H1 (cell line): Measurements from ENCODE around the gene MIP. TPM values are rescaled to one million over a fixed set of nuclear protein-coding genes. Genes with fewer than 3 reads are reported as not detected.

ENCODE experiments used
- BCL11A ChIP-seq, 2 experiments: IDR thresholded peaks; one replicate each; pipeline ENCODE4 v1.6.1; 2011; ENCODE audit warnings: low read depth in 2 of 2, low read length in 2 of 2, mild to moderate bottlenecking in 2 of 2
- CBX5 ChIP-seq: fragments of 300-800, 300-1000 bp; sonication (generic); IDR thresholded peaks from 2 replicates; pipeline ENCODE4 v1.7.1; 2016; ENCODE audit warnings: antibody characterized with exemption, low read length, low read depth
- CBX8 ChIP-seq: fragments of 300-800, 300-1000 bp; sonication (generic); IDR thresholded peaks from 2 replicates; pipeline ENCODE4 v1.7.1; 2016; ENCODE audit warnings: low read depth, low read length, borderline replicate concordance
- CEBPB ChIP-seq: IDR thresholded peaks from 2 replicates; pipeline ENCODE4 v1.6.1; 2012; ENCODE audit warnings: low read depth, low read length
- CHD1 ChIP-seq: IDR thresholded peaks from 2 replicates; pipeline ENCODE4 v1.6.1; 2012; ENCODE audit warnings: low read depth, low read length, improper control_type of control experiment
- CHD2 ChIP-seq: IDR thresholded peaks from 2 replicates; pipeline ENCODE4 v1.6.1; 2012; ENCODE audit warnings: low read length, improper control_type of control experiment
- GABPA ChIP-seq: IDR thresholded peaks from 2 replicates; pipeline ENCODE4 v1.6.1; 2011; ENCODE audit warnings: mild to moderate bottlenecking, low read length, moderate library complexity, borderline replicate concordance; ENCODE audit not compliant: insufficient read depth
- HDAC2 ChIP-seq, 2 experiments: fragments of 300-600 bp in 1 of 2; sonication (generic) in 1 of 2; IDR thresholded peaks; 2 replicates each; pipeline ENCODE4 v1.6.1; 2011 to 2012; ENCODE audit warnings: low read depth in 2 of 2, low read length in 2 of 2, mild to moderate bottlenecking in 2 of 2, moderate library complexity in 2 of 2, borderline replicate concordance in 1 of 2, inconsistent platforms in 1 of 2
- JUND ChIP-seq: IDR thresholded peaks from 2 replicates; pipeline ENCODE4 v1.6.1; 2011; ENCODE audit warnings: mild to moderate bottlenecking, improper control_type of control experiment, low read length
- KDM1A ChIP-seq: fragments of 200-600, 300-600 bp; sonication (generic); IDR thresholded peaks from 2 replicates; pipeline ENCODE4 v1.7.1; 2016; ENCODE audit warnings: mild to moderate bottlenecking, low read length, borderline replicate concordance
- KDM5A ChIP-seq: fragments of 200-600 bp; IDR thresholded peaks from 2 replicates; pipeline ENCODE4 v1.7.1; 2012; ENCODE audit warnings: mild to moderate bottlenecking, low read length, inconsistent platforms, mixed read lengths
- PHF8 ChIP-seq: fragments of 200-600 bp; sonication (generic); conservative IDR thresholded peaks from 2 replicates; pipeline ENCODE4 v1.7.1; 2012; ENCODE audit warnings: low read depth, mild to moderate bottlenecking, inconsistent platforms, low read length, moderate library complexity
- RFX5 ChIP-seq: IDR thresholded peaks from 2 replicates; pipeline ENCODE4 v1.6.1; 2011; ENCODE audit warnings: low read depth, low read length, improper control_type of control experiment, borderline replicate concordance
- RNF2 ChIP-seq: fragments of 200-900, 300-1000 bp; sonication (generic); IDR thresholded peaks from 2 replicates; pipeline ENCODE4 v1.7.1; 2016; ENCODE audit warnings: borderline replicate concordance, low read depth, mild to moderate bottlenecking, antibody characterized with exemption, low read length; ENCODE audit not compliant: poor library complexity, severe bottlenecking; ENCODE audit errors: missing control alignments
- RXRA ChIP-seq: IDR thresholded peaks from 2 replicates; pipeline ENCODE4 v1.6.1; 2011; ENCODE audit warnings: low read depth, mild to moderate bottlenecking, low read length, moderate library complexity; ENCODE audit not compliant: insufficient read depth
- SIN3A ChIP-seq, 2 experiments: IDR thresholded peaks in 1 of 2; conservative IDR thresholded peaks in 1 of 2; 2 replicates each; pipeline ENCODE4 v1.6.1; 2011 to 2012; ENCODE audit warnings: low read length in 2 of 2, improper control_type of control experiment in 1 of 2, low read depth in 1 of 2, mild to moderate bottlenecking in 1 of 2
- SIRT6 ChIP-seq: IDR thresholded peaks from one replicate; pipeline ENCODE4 v1.7.1; 2012; ENCODE audit warnings: low read length, inconsistent platforms
- YY1 ChIP-seq: IDR thresholded peaks from 2 replicates; pipeline ENCODE4 v1.6.1; 2011; ENCODE audit warnings: low read depth, mild to moderate bottlenecking, low read length
- polyA plus RNA-seq, 7 experiments: library from polyadenylated mRNA; depleted of rRNA in 3 of 7; stranded (reverse) in 5 of 7; unstranded in 2 of 7; fragments of >200 nt in 5 of 7; fragments of 200-250 nt in 2 of 7; gene quantifications; 1 replicate in 5 of 7; 2 replicates in 1 of 7; 4 replicates in 1 of 7; pipeline versions ENCODE4 v1.2.1 to v1.2.3, GENCODE V29; 2011 to 2013; ENCODE audit warnings: missing spikeins in 2 of 7, mixed read lengths in 2 of 7
- total RNA-seq: library from RNA; stranded (reverse); fragmentation: NEBNext Ultra II Directional; extraction: Animal tissue kit (Norgen Biotek cat#: 25700); gene quantifications from 2 replicates; pipeline ENCODE4 v1.2.1, GENCODE V29; 2021
- TF ChIP-seq, protein P1 (sequence below): IDR thresholded peaks from 2 replicates; pipeline ENCODE4 v1.6.1; 2012; ENCODE audit warnings: inconsistent platforms
- TF ChIP-seq, protein P2 (sequence below): IDR thresholded peaks from 2 replicates; pipeline ENCODE4 v1.6.1; 2011; ENCODE audit warnings: low read length, improper control_type of control experiment
- TF ChIP-seq, protein P3 (sequence below): IDR thresholded peaks from 2 replicates; pipeline ENCODE4 v1.6.1; 2011; ENCODE audit warnings: low read depth, mild to moderate bottlenecking, low read length; ENCODE audit not compliant: insufficient read depth

MIP gene
- total and polyA plus RNA-seq, 2 of the 8 experiments (the other 6 are each of a cell fraction or from before 2014, with no cell fraction given): 0.05 TPM; not detected in 1

DNA sequence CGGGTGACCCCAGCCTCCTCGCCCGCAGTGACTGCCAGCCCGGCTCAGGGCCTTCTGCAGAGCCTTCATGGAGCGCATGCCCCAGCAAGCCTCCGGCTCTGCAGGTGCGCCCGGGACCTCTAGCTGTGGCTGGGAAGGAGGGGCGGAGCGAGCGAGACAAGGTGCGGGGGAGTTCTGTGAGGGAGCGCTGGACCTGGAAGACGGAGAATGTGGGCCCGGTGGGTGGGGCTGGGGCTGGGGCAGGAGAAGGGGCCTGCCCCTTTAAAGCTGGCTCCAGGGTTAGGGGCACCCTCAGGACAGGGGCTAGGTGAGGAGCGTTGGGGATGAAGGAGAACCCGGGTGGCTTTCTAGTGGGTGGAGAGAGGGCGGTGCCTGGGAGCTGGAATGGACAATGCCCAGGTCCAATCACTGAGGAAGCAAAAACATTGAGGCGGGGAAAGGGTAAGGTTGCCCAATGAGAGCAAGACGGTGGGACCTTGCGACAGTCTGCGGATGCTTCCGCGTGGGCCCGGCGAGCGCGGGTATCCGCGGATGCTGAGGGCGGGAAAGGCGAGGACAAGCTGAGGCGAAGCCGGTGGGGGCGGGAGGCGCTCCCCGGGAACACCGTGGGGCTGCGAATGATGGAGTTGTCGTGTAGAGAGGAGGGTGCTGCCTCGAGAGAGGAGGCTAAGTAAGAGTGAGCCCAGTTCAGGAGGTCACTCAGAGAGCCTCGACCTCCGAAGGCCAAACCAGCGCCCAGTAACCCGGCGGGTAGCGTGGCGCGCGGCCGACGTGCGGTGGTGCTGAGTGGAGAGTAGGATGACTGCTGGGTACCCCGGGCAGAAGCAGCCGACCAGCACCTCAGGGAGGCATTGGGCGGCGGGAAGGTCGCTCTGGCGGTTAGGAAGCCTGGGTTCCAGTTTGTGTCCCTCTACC is 33.8 kb upstream of the MIP start, which contains the start of gene GLS2 (continued):
- TF ChIP-seq PHF8: no peak; the same call in 1 of the 2 replicates
- no peak for TF ChIP-seq CHD1
- peak; percentile 78 for TF ChIP-seq RNF2
- TF ChIP-seq CBX5: no peak
- no peak for TF ChIP-seq RXRA
- TF ChIP-seq, protein P1, sequence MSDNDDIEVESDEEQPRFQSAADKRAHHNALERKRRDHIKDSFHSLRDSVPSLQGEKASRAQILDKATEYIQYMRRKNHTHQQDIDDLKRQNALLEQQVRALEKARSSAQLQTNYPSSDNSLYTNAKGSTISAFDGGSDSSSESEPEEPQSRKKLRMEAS: peak; percentile 99
- TF ChIP-seq, protein P2, sequence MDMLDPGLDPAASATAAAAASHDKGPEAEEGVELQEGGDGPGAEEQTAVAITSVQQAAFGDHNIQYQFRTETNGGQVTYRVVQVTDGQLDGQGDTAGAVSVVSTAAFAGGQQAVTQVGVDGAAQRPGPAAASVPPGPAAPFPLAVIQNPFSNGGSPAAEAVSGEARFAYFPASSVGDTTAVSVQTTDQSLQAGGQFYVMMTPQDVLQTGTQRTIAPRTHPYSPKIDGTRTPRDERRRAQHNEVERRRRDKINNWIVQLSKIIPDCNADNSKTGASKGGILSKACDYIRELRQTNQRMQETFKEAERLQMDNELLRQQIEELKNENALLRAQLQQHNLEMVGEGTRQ: no peak
- TF ChIP-seq SIRT6: no peak
- no peak for TF ChIP-seq BCL11A (IDR thresholded peaks at IDR 0.05; ENCODE audit: low read depth in 2 of 2, low read length in 2 of 2)
- TF ChIP-seq KDM1A: peak; percentile 41; the same call in 1 of the 2 replicates
- no peak for TF ChIP-seq JUND
- TF ChIP-seq CBX8: no peak
- TF ChIP-seq, protein P3, sequence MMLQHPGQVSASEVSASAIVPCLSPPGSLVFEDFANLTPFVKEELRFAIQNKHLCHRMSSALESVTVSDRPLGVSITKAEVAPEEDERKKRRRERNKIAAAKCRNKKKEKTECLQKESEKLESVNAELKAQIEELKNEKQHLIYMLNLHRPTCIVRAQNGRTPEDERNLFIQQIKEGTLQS: no peak
- peak in 1 of 2 experiments; percentile 92; a peak in 2 of 4 replicates for TF ChIP-seq HDAC2 (IDR thresholded peaks at IDR 0.05; ENCODE audit: borderline replicate concordance in 1 of 2, low read depth in 2 of 2, low read length in 2 of 2)
- peak; percentile 72 for TF ChIP-seq CHD2
- no peak for TF ChIP-seq GABPA
- TF ChIP-seq CEBPB: peak; percentile 83
- no peak for TF ChIP-seq YY1
- no peak for TF ChIP-seq SIN3A (conservative IDR thresholded peaks at IDR 0.05 in 1 of 2, IDR thresholded peaks at IDR 0.05 in 1 of 2; ENCODE audit: low read depth in 1 of 2, low read length in 2 of 2)
- no peak for TF ChIP-seq KDM5A
- no peak for TF ChIP-seq RFX5
